HG03159 (cell line): Measurements from ENCODE around the gene CSTPP1.
"Not testable (repeated sequence)": the region's sequence is repeated elsewhere in the genome, so short reads cannot be mapped to it uniquely, and the experiment has no call there.

Experiments
- ATAC-seq: cut with Tn5 transposase; IDR thresholded peaks from one replicate; pipeline ENCODE4 v1.9.1; 2021; ENCODE audit warnings: mild to moderate bottlenecking, moderate library complexity; ENCODE audit not compliant: unreplicated experiment

CSTPP1 gene

GRCh38 chr11:47087801-47088200 is 151.2 kb downstream of the CSTPP1 start:
- ATAC-seq: no peak

- no peak for ATAC-seq
Measured at GRCh38 chr11:47093541-47093940, 157.0 kb downstream of the CSTPP1 start.

- not testable (repeated sequence) for ATAC-seq
Measured at GRCh38 chr11:47096871-47097270, 160.3 kb downstream of the CSTPP1 start.

GRCh38 chr11:47098223-47098622 is 161.7 kb downstream of the CSTPP1 start:
- ATAC-seq: not testable (repeated sequence)

GRCh38 chr11:47099214-47099917 is 162.8 kb downstream of the CSTPP1 start:
- ATAC-seq: no peak

GRCh38 chr11:47099918-47100315 is 163.4 kb downstream of the CSTPP1 start:
- no peak for ATAC-seq

GRCh38 chr11:47101406-47101805 is 164.8 kb downstream of the CSTPP1 start:
- no peak for ATAC-seq

GRCh38 chr11:47104261-47104950 is 167.8 kb downstream of the CSTPP1 start:
- no peak for ATAC-seq

GRCh38 chr11:47105541-47105940 is 169.0 kb downstream of the CSTPP1 start:
- ATAC-seq: no peak

- no peak for ATAC-seq
Measured at GRCh38 chr11:47105974-47106373, 169.4 kb downstream of the CSTPP1 start.

- ATAC-seq: no peak
Measured at GRCh38 chr11:47106798-47107411, 170.3 kb downstream of the CSTPP1 start.

GRCh38 chr11:47107744-47108143 is 171.2 kb downstream of the CSTPP1 start:
- no peak for ATAC-seq

- no peak for ATAC-seq
Measured at GRCh38 chr11:47108214-47108613, 171.7 kb downstream of the CSTPP1 start.

GRCh38 chr11:47109051-47109726 is 172.6 kb downstream of the CSTPP1 start:
- no peak for ATAC-seq

GRCh38 chr11:47109727-47110246 is 173.2 kb downstream of the CSTPP1 start:
- no peak for ATAC-seq

GRCh38 chr11:47111318-47111804 is 174.8 kb downstream of the CSTPP1 start:
- ATAC-seq: peak; percentile 78

- not testable (repeated sequence) for ATAC-seq
Measured at GRCh38 chr11:47112941-47113340, 176.4 kb downstream of the CSTPP1 start.

GRCh38 chr11:47118958-47119688 is 182.6 kb downstream of the CSTPP1 start:
- ATAC-seq: not testable (repeated sequence)

- ATAC-seq: no peak
Measured at GRCh38 chr11:47121056-47121455, 184.5 kb downstream of the CSTPP1 start.

- ATAC-seq: no peak
Measured at GRCh38 chr11:47121731-47122130, 185.2 kb downstream of the CSTPP1 start.
